COLO668 (cell line): ENCODE results near the gene PSPH.
A peak's percentile ranks its signal among the peaks of the same experiment; 100 is the strongest.
"Not testable (repeated sequence)": the region's sequence is repeated elsewhere in the genome, so short reads cannot be mapped to it uniquely, and the experiment has no call there.

Experiments used
- DNase-seq: peaks from one replicate; lab custom pipeline; 2025; ENCODE audit not compliant: unreplicated experiment; lab: John Stamatoyannopoulos, UW

PSPH gene

GRCh38 chr7:56063500-56063881 lies 12.2 kb upstream of the PSPH start:
- no peak for DNase-seq

- DNase-seq: no peak
Measured at GRCh38 chr7:56062382-56062781, 11.1 kb upstream of the PSPH start.

- DNase-seq: no peak
Measured at GRCh38 chr7:56053993-56054392, 2.7 kb upstream of the PSPH start.

GRCh38 chr7:56053379-56053778 lies 2.1 kb upstream of the PSPH start:
- DNase-seq: no peak

GRCh38 chr7:56051053-56051338 lies 248 bp downstream of the PSPH start:
- DNase-seq: no peak

- peak; percentile 56 for DNase-seq
Measured at GRCh38 chr7:56048763-56049162, 2.5 kb downstream of the PSPH start.

- no peak for DNase-seq
Measured at GRCh38 chr7:56048245-56048644, 3.0 kb downstream of the PSPH start.

- not testable (repeated sequence) for DNase-seq
Measured at GRCh38 chr7:56047446-56048116, 3.7 kb downstream of the PSPH start.

GRCh38 chr7:56046721-56047445 lies 4.4 kb downstream of the PSPH start:
- no peak for DNase-seq

- DNase-seq: not testable (repeated sequence)
Measured at GRCh38 chr7:56045758-56046157, 5.5 kb downstream of the PSPH start.

GRCh38 chr7:56040730-56041129 lies 10.5 kb downstream of the PSPH start:
- DNase-seq: no peak

- no peak for DNase-seq
Measured at GRCh38 chr7:56033671-56034432, 17.4 kb downstream of the PSPH start.

GRCh38 chr7:56032578-56032977 lies 18.7 kb downstream of the PSPH start:
- DNase-seq: not testable (repeated sequence)

- not testable (repeated sequence) for DNase-seq
Measured at GRCh38 chr7:56031556-56031955, 19.7 kb downstream of the PSPH start.

- DNase-seq: no peak
Measured at GRCh38 chr7:56030340-56030739, 20.9 kb downstream of the PSPH start.

- no peak for DNase-seq
Measured at GRCh38 chr7:56028942-56029630, 22.2 kb downstream of the PSPH start.

- no peak for DNase-seq
Measured at GRCh38 chr7:56026538-56026937, 24.7 kb downstream of the PSPH start.

- no peak for DNase-seq
Measured at GRCh38 chr7:56023500-56023899, 27.7 kb downstream of the PSPH start.

GRCh38 chr7:56019501-56019900 lies 31.7 kb downstream of the PSPH start:
- DNase-seq: no peak

GRCh38 chr7:56017015-56017414 lies 34.2 kb downstream of the PSPH start:
- not testable (repeated sequence) for DNase-seq

GRCh38 chr7:56009695-56010094 lies 41.5 kb downstream of the PSPH start:
- peak; percentile 54 for DNase-seq

- DNase-seq: no peak
Measured at GRCh38 chr7:56007891-56008290, 43.4 kb downstream of the PSPH start.
